GM19452 (cell line): ENCODE measurements around the gene ONECUT3.

ENCODE experiments used
- ATAC-seq: cut with Tn5 transposase; IDR thresholded peaks from one replicate; pipeline ENCODE4 v1.9.1; 2021; ENCODE audit not compliant: unreplicated experiment

The ONECUT3 gene

GRCh38 chr19:1739960-1740629, 13.2 kb upstream of the ONECUT3 start:
- ATAC-seq = no peak

- no peak for ATAC-seq
Measured at GRCh38 chr19:1742989-1743696, 10.2 kb upstream of the ONECUT3 start.

GRCh38 chr19:1744133-1744665, 9.1 kb upstream of the ONECUT3 start:
- no peak for ATAC-seq

- ATAC-seq = no peak
Measured at GRCh38 chr19:1744822-1745563, 8.3 kb upstream of the ONECUT3 start.

- no peak for ATAC-seq
Measured at GRCh38 chr19:1745589-1746031, 7.7 kb upstream of the ONECUT3 start.

GRCh38 chr19:1746401-1747284, 6.7 kb upstream of the ONECUT3 start:
- no peak for ATAC-seq

GRCh38 chr19:1747285-1748114, 5.8 kb upstream of the ONECUT3 start:
- ATAC-seq = no peak

- ATAC-seq = no peak
Measured at GRCh38 chr19:1748115-1748872, 5.0 kb upstream of the ONECUT3 start.

- ATAC-seq = no peak
Measured at GRCh38 chr19:1748873-1749341, 4.4 kb upstream of the ONECUT3 start.

- ATAC-seq = no peak
Measured at GRCh38 chr19:1749373-1750342, 3.6 kb upstream of the ONECUT3 start.

- ATAC-seq = no peak
Measured at GRCh38 chr19:1750343-1751021, 2.8 kb upstream of the ONECUT3 start.

GRCh38 chr19:1751367-1752008, 1.8 kb upstream of the ONECUT3 start:
- no peak for ATAC-seq

- ATAC-seq = no peak
Measured at GRCh38 chr19:1752009-1752756, 1.1 kb upstream of the ONECUT3 start.

- no peak for ATAC-seq
Measured at GRCh38 chr19:1754018-1754635, 821 bp downstream of the ONECUT3 start.

GRCh38 chr19:1754636-1755466, 1.5 kb downstream of the ONECUT3 start:
- no peak for ATAC-seq
